ENCODE measurements around the gene ENTPD7.
A peak's percentile ranks its signal among the peaks of the same experiment; 100 is the strongest.
"Not testable (repeated sequence)": the region's sequence is repeated elsewhere in the genome, so short reads cannot be mapped to it uniquely, and the experiment has no call there.

ENTPD7 gene

GRCh38 chr10:99732033-99732842, 72.9 kb downstream of the ENTPD7 start, which contains the start of the genes COX15 and CUTC:
TSS of gene COX15 (minus strand) at chr10:99732127. CDS start at chr10:99732049, 78 bp downstream.
TSS of gene CUTC (plus strand) at chr10:99732234. CDS start at chr10:99732349, 115 bp downstream.
- H3K27ac ChIP-seq: peak within 1 kb of the TSS; percentile 82

GRCh38 chr10:99733366-99733765, 74.1 kb downstream of the ENTPD7 start:
- no peak for TF ChIP-seq CTCF (conservative IDR thresholded peaks at IDR 0.05)
- no peak for TF ChIP-seq ZFX (IDR thresholded peaks at IDR 0.05)
- peak overlapping the region; percentile 82 for H3K27ac ChIP-seq

More at GRCh38 chr10:99732033-99732842, 72.9 kb downstream of the ENTPD7 start, which contains the start of the genes COX15 and CUTC:
- TF ChIP-seq CTCF (conservative IDR thresholded peaks at IDR 0.05) (peak; percentile 38), ZFX (IDR thresholded peaks at IDR 0.05) (no peak)

GRCh38 chr10:99734111-99734510, 74.8 kb downstream of the ENTPD7 start:
- not testable (repeated sequence) for H3K27ac ChIP-seq

GRCh38 chr10:99740260-99740659, 81.0 kb downstream of the ENTPD7 start:
- no peak overlapping the region for H3K27ac ChIP-seq
- no peak for TF ChIP-seq CTCF (conservative IDR thresholded peaks at IDR 0.05)
- TF ChIP-seq ZFX (IDR thresholded peaks at IDR 0.05): no peak

- H3K27ac ChIP-seq: no peak overlapping the region
- TF ChIP-seq CTCF (conservative IDR thresholded peaks at IDR 0.05) (no peak), ZFX (IDR thresholded peaks at IDR 0.05) (no peak)
These were observed 81.7 kb downstream of the ENTPD7 start for GRCh38 chr10:99740933-99741559.

GRCh38 chr10:99742254-99742653, 82.9 kb downstream of the ENTPD7 start:
- no peak for TF ChIP-seq ZFX (IDR thresholded peaks at IDR 0.05)
- no peak for TF ChIP-seq CTCF (conservative IDR thresholded peaks at IDR 0.05)
- H3K27ac ChIP-seq: no peak overlapping the region

GRCh38 chr10:99742701-99743100, 83.4 kb downstream of the ENTPD7 start:
- no peak overlapping the region for H3K27ac ChIP-seq
- TF ChIP-seq ZFX (IDR thresholded peaks at IDR 0.05): no peak
- no peak for TF ChIP-seq CTCF (conservative IDR thresholded peaks at IDR 0.05)

All from C4-2B (cell line).